ENCODE data around the gene RBBP5.

DNA sequence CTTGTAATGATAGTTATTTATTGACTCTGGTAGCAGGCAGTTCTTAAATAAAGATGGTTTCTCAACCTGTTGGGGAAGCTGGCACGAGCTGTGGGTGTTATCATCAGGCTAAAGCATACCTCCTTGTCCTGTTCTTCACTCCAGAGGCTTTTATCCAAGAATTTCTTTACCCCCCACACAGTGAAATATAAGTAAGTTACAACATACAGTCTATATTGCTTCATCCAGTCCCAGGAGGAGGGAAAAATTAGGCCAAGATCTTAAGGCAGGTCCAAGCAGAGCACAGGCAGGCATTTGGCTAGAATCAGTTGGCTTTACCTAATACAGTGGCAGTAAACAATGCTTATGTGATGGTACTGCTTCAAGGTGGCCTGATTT lies 43.9 kb downstream of the RBBP5 start:
- TF ChIP-seq, protein P1, sequence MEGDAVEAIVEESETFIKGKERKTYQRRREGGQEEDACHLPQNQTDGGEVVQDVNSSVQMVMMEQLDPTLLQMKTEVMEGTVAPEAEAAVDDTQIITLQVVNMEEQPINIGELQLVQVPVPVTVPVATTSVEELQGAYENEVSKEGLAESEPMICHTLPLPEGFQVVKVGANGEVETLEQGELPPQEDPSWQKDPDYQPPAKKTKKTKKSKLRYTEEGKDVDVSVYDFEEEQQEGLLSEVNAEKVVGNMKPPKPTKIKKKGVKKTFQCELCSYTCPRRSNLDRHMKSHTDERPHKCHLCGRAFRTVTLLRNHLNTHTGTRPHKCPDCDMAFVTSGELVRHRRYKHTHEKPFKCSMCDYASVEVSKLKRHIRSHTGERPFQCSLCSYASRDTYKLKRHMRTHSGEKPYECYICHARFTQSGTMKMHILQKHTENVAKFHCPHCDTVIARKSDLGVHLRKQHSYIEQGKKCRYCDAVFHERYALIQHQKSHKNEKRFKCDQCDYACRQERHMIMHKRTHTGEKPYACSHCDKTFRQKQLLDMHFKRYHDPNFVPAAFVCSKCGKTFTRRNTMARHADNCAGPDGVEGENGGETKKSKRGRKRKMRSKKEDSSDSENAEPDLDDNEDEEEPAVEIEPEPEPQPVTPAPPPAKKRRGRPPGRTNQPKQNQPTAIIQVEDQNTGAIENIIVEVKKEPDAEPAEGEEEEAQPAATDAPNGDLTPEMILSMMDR (IDR thresholded peaks at IDR 0.05; ENCODE audit: insufficient read depth, low read depth, low read length): no peak
- TF ChIP-seq EZH2 (IDR thresholded peaks at IDR 0.05; ENCODE audit: insufficient read depth, low read length): no peak

All from astrocyte (in vitro differentiated cells and primary cell).